CD8-positive, alpha-beta memory T cell (primary cell): Measurements from ENCODE around the gene ADCY4. TPM values are rescaled to one million over a fixed set of nuclear protein-coding genes. Genes with fewer than 3 reads are reported as not detected.
A peak's percentile ranks its signal among the peaks of the same experiment; 100 is the strongest.

Source experiments
- CTCF ChIA-PET: fragments of 350-600 bp; sonication (Branson Sonifier 250); formaldehyde crosslinking; loops from one replicate; lab custom pipeline; 2021; ENCODE audit warnings: antibody characterized with exemption; lab: Charles Lee
- POLR2A ChIA-PET: fragments of 350-600 bp; sonication (Branson Sonifier 250); formaldehyde crosslinking; loops from one replicate; lab custom pipeline; 2021; ENCODE audit warnings: antibody characterized with exemption; lab: Charles Lee
- DNase-seq, 5 donors: peaks; one replicate each; pipeline versions ENCODE4 v3.0.0 to v3.0.0-alpha.2; 2020 to 2022; ENCODE audit warnings: mixed read lengths in 1 of 5
- H3K27ac ChIP-seq: one replicate; pipeline ENCODE4 v1.7.0; 2013; ENCODE audit warnings: low read depth, mild to moderate bottlenecking, low read length, moderate library complexity
- H3K27me3 ChIP-seq: 2 replicates; pipeline ENCODE4 v1.7.0; 2013; ENCODE audit warnings: low read length, mild to moderate bottlenecking; ENCODE audit not compliant: insufficient read depth, poor library complexity, severe bottlenecking
- H3K36me3 ChIP-seq: 2 replicates; pipeline ENCODE4 v1.7.0; 2013; ENCODE audit warnings: mild to moderate bottlenecking, low read length, moderate library complexity; ENCODE audit not compliant: insufficient read depth
- H3K4me1 ChIP-seq: 2 replicates; pipeline ENCODE4 v1.7.0; 2013; ENCODE audit warnings: mild to moderate bottlenecking, low read length, moderate library complexity; ENCODE audit not compliant: insufficient read depth
- H3K4me3 ChIP-seq: 2 replicates; pipeline ENCODE4 v1.7.0; 2013; ENCODE audit warnings: mild to moderate bottlenecking, low read length
- H3K9me3 ChIP-seq: 2 replicates; pipeline ENCODE4 v1.7.0; 2013; ENCODE audit warnings: mild to moderate bottlenecking, low read length
- H3K27ac Mint-ChIP-seq, 8 donors: one replicate each; pipeline ENCODE4 v1.8.0; 2020 to 2021; ENCODE audit warnings: mixed read lengths in 8 of 8, mild to moderate bottlenecking in 6 of 8, inconsistent platforms in 3 of 8, moderate library complexity in 3 of 8
- H3K27me3 Mint-ChIP-seq, 2 donors: one replicate each; pipeline ENCODE4 v1.8.0; 2020 to 2021; ENCODE audit warnings: mixed read lengths in 2 of 2, mild to moderate bottlenecking in 1 of 2, moderate library complexity in 1 of 2
- H3K36me3 Mint-ChIP-seq, 3 donors: one replicate each; pipeline ENCODE4 v1.8.0; 2020 to 2021; ENCODE audit warnings: mixed read lengths in 3 of 3, inconsistent platforms in 1 of 3, mild to moderate bottlenecking in 1 of 3
- H3K4me1 Mint-ChIP-seq, 3 donors: one replicate each; pipeline ENCODE4 v1.8.0; 2020 to 2021; ENCODE audit warnings: mixed read lengths in 3 of 3, inconsistent platforms in 1 of 3, mild to moderate bottlenecking in 1 of 3
- H3K4me3 Mint-ChIP-seq, 7 donors: one replicate each; pipeline ENCODE4 v1.8.0; 2020 to 2021; ENCODE audit warnings: mixed read lengths in 7 of 7, mild to moderate bottlenecking in 6 of 7, moderate library complexity in 4 of 7, inconsistent platforms in 2 of 7
- H3K9me3 Mint-ChIP-seq, 5 donors: one replicate each; pipeline ENCODE4 v1.8.0; 2020 to 2022; ENCODE audit warnings: mixed read lengths in 5 of 5, mild to moderate bottlenecking in 3 of 5, moderate library complexity in 2 of 5, inconsistent platforms in 1 of 5
- polyA plus RNA-seq: library from polyadenylated mRNA; unstranded; fragments of 300-500 nt; fragmentation: Illumina TruSeq; gene quantifications from one replicate; pipeline ENCODE4 v1.2.3, GENCODE V29; 2021
- total RNA-seq, 2 experiments: library from RNA; stranded (reverse); gene quantifications; one replicate each; pipeline ENCODE4 v1.2.3, GENCODE V29; 2021

ADCY4 gene
- total and polyA plus RNA-seq, 3 experiments from 2014 or later = 0.64 to 1.5 (median 0.84) TPM

DNA sequence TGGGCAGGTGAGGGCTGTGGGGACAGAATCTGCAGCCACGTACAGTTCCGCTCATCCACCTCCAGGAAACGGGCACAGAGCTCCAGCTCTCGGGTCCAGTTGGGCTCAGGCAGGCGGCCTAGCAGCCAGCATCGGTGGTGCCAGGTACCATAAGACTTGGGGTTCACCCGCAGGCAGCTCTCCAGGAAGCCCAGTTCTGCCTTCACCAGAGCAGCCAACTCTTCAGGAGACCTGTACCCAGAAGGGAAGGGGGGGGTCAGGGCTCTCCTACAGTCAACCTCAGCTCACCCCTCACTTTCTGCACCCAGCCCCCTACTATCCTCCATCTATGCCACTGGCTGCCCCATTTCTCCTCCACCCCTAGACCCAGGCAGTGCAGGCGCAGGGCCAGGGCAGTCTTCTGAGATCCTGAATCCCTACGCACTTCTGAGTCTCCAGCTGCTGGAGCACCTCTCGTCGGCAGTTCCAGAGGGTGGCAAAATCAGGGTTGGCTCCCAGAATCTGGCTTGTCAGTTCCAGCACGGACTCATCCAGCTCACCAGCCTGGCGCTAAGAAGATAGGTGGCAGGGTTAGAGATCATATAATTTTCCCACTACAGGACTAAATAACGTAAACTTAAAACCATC is 64.8 kb downstream of the ADCY4 start:
- Histone ChIP-seq H3K27ac (no peak overlapping the region), H3K36me3 (peaks cover 22% of the 10 kb centered on the region), H3K9me3 (no peaks in the 10 kb centered on the region), H3K27me3 (no peaks in the 10 kb centered on the region), H3K4me3 (no peak overlapping the region), H3K4me1 (peaks cover 30% of the 10 kb centered on the region)
- H3K36me3 Mint-ChIP-seq = peaks cover 7 to 52% (median 9%) of the 10 kb centered on the region in 3 donors
- peak in 1 of 5 donors; percentile 46 for DNase-seq
- H3K27ac Mint-ChIP-seq = peak overlapping the region in 7 of 8 donors; percentile 17 to 98 (median 96)
- CTCF ChIA-PET = interaction anchor here (1.0 to 5.4 kb wide), 17 partner anchors 8 to 161 kb away, joined by 3 to 94 read pairs (median 6); partner anchors contain the start of genes CHMP4A, CIDEB, DHRS1 and EMC9
- peaks cover 0 to 5% of the 10 kb centered on the region in 2 donors for H3K27me3 Mint-ChIP-seq
- H3K4me1 Mint-ChIP-seq = peaks cover 37 to 41% (median 39%) of the 10 kb centered on the region in 3 donors
- H3K4me3 Mint-ChIP-seq = peak overlapping the region; percentile 88 to 93 (median 92)
- H3K9me3 Mint-ChIP-seq = no peaks in the 10 kb centered on the region
- POLR2A ChIA-PET = interaction anchor here (0.6 to 2.8 kb wide), 8 partner anchors 13 to 971 kb away, joined by 3 to 28 read pairs (median 8); partner anchors contain the start of genes CHMP4A, DCAF11, LTB4R and NRL

DNA sequence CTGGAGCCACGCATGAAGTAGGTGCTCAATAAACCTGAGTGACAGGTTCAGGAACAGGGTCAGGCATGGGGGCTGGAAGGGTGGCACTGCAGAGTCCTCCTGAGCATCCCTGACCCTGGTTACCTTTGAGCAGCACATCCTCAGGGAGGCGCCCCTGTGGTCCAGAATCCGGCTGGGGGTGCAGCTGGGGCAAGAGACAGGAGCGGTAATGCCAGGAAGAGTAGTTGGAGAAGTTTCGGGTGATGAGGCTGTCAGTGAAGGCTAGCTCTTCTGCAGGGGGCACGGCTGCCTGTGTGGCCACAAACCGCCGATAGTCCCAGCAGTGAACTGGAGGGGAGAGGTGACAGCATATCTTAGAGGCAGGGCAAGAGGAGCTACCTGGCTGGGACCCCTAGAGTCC is 65.5 kb downstream of the ADCY4 start:
- Histone ChIP-seq H3K9me3 (no peaks in the 10 kb centered on the region), H3K27me3 (no peaks in the 10 kb centered on the region), H3K4me3 (no peak overlapping the region), H3K27ac (no peak overlapping the region), H3K36me3 (peaks cover 22% of the 10 kb centered on the region), H3K4me1 (peaks cover 27% of the 10 kb centered on the region)
- DNase-seq = peak in 1 of 5 donors; percentile 33
- Mint-ChIP-seq H3K27me3 (peaks cover 0 to 5% of the 10 kb centered on the region in 2 donors), H3K36me3 (peaks cover 7 to 58% (median 9%) of the 10 kb centered on the region in 3 donors), H3K4me1 (peaks cover 37 to 40% (median 38%) of the 10 kb centered on the region in 3 donors), H3K4me3 (peak overlapping the region in 1 of 7 donors; percentile 25), H3K27ac (peak overlapping the region in 4 of 8 donors; percentile 6 to 57 (median 46)), H3K9me3 (no peaks in the 10 kb centered on the region)
- ChIA-PET CTCF (interaction anchor here (1.1 to 5.4 kb wide), 6 partner anchors 25 to 108 kb away, joined by 4 to 94 read pairs (median 20); partner anchors contain the start of genes CHMP4A, IRF9, LTB4R and LTB4R2), POLR2A (interaction anchor here (0.9 kb wide), 1 partner anchor 27 kb away, joined by 3 read pairs; the partner anchor contains the start of gene TINF2)

Other genes with a start within 250 kb of the ADCY4 start
Only the 30 nearest of the 33 such genes appear.
- 1 to 10 TPM; 1.5 to 1.6 TPM for gene NRL, start 220.1 kb downstream of the ADCY4 start, total RNA-seq
- 1.5 TPM for gene NRL, start 220.1 kb downstream of the ADCY4 start, polyA plus RNA-seq
- 1 to 10 TPM in 1 of 2 experiments, under 1 TPM in 1; 0.58 to 1.1 TPM for gene FITM1, start 204.4 kb downstream of the ADCY4 start, total RNA-seq
- not detected for gene FITM1, start 204.4 kb downstream of the ADCY4 start, polyA plus RNA-seq
- 100 to 1,000 TPM; 343 to 347 TPM for gene PSME1, start 198.9 kb downstream of the ADCY4 start, total RNA-seq
- 1,041 TPM for gene PSME1, start 198.9 kb downstream of the ADCY4 start, polyA plus RNA-seq
- 10 to 100 TPM; 28.1 to 30.2 TPM for gene EMC9, start 193.5 kb downstream of the ADCY4 start, total RNA-seq
- 15.0 TPM for gene EMC9, start 193.5 kb downstream of the ADCY4 start, polyA plus RNA-seq
- gene PSME2, start 188.5 kb downstream of the ADCY4 start, total RNA-seq = 100 to 1,000 TPM; 368 to 376 TPM
- gene PSME2, start 188.5 kb downstream of the ADCY4 start, polyA plus RNA-seq = 534 TPM
- 10 to 100 TPM; 85.9 TPM for gene RNF31, start 187.6 kb downstream of the ADCY4 start, total RNA-seq
- gene RNF31, start 187.6 kb downstream of the ADCY4 start, polyA plus RNA-seq = 71.5 TPM
- 10 to 100 TPM; 62.0 to 68.6 TPM for gene IRF9, start 173.8 kb downstream of the ADCY4 start, total RNA-seq
- gene IRF9, start 173.8 kb downstream of the ADCY4 start, polyA plus RNA-seq = 91.7 TPM
- 10 to 100 TPM; 24.5 to 26.7 TPM for gene REC8, start 163.0 kb downstream of the ADCY4 start, total RNA-seq
- gene REC8, start 163.0 kb downstream of the ADCY4 start, polyA plus RNA-seq = 10.0 TPM
- 100 to 1,000 TPM; 164 to 172 TPM for gene IPO4, start 146.3 kb downstream of the ADCY4 start, total RNA-seq
- 20.9 TPM for gene IPO4, start 146.3 kb downstream of the ADCY4 start, polyA plus RNA-seq
- gene TM9SF1, start 139.6 kb downstream of the ADCY4 start, total RNA-seq = 10 to 100 TPM; 31.3 to 34.0 TPM
- 30.0 TPM for gene TM9SF1, start 139.6 kb downstream of the ADCY4 start, polyA plus RNA-seq
- gene TSSK4, start 129.4 kb downstream of the ADCY4 start, total RNA-seq = under 1 TPM; 0.26 to 0.44 TPM
- 1.2 TPM for gene TSSK4, start 129.4 kb downstream of the ADCY4 start, polyA plus RNA-seq
- 10 to 100 TPM; 86.4 to 87.6 TPM for gene CHMP4A, start 121.6 kb downstream of the ADCY4 start, total RNA-seq
- gene CHMP4A, start 121.6 kb downstream of the ADCY4 start, polyA plus RNA-seq = 159 TPM
- gene MDP1, start 119.0 kb downstream of the ADCY4 start, total RNA-seq = 10 to 100 TPM; 15.5 to 16.2 TPM
- gene MDP1, start 119.0 kb downstream of the ADCY4 start, polyA plus RNA-seq = 25.8 TPM
- 100 to 1,000 TPM; 232 to 240 TPM for gene NEDD8, start 102.7 kb downstream of the ADCY4 start, total RNA-seq
- 364 TPM for gene NEDD8, start 102.7 kb downstream of the ADCY4 start, polyA plus RNA-seq
- gene GMPR2, start 102.1 kb downstream of the ADCY4 start, total RNA-seq = 10 to 100 TPM; 43.6 to 48.6 TPM
- 96.8 TPM for gene GMPR2, start 102.1 kb downstream of the ADCY4 start, polyA plus RNA-seq
- gene TINF2, start 92.4 kb downstream of the ADCY4 start, total RNA-seq = 100 to 1,000 TPM; 101 to 106 TPM
- 161 TPM for gene TINF2, start 92.4 kb downstream of the ADCY4 start, polyA plus RNA-seq
- gene TGM1, start 71.9 kb downstream of the ADCY4 start, total RNA-seq = 1 to 10 TPM; 3.2 to 3.7 TPM
- not detected for gene TGM1, start 71.9 kb downstream of the ADCY4 start, polyA plus RNA-seq
- gene RABGGTA, start 63.5 kb downstream of the ADCY4 start, total RNA-seq = 10 to 100 TPM; 41.0 to 41.8 TPM
- 37.7 TPM for gene RABGGTA, start 63.5 kb downstream of the ADCY4 start, polyA plus RNA-seq
- 1 to 10 TPM; 9.3 to 9.8 TPM for gene DHRS1, start 35.3 kb downstream of the ADCY4 start, total RNA-seq
- 34.8 TPM for gene DHRS1, start 35.3 kb downstream of the ADCY4 start, polyA plus RNA-seq
- gene NOP9, start 35.2 kb downstream of the ADCY4 start, total RNA-seq = 10 to 100 TPM; 44.1 to 47.1 TPM
- 2.1 TPM for gene NOP9, start 35.2 kb downstream of the ADCY4 start, polyA plus RNA-seq
- gene CIDEB, start 27.1 kb downstream of the ADCY4 start, total RNA-seq = 10 to 100 TPM; 12.4 to 12.7 TPM
- 27.5 TPM for gene CIDEB, start 27.1 kb downstream of the ADCY4 start, polyA plus RNA-seq
- 1 to 10 TPM; 8.3 to 8.7 TPM for gene LTB4R2, start 24.9 kb downstream of the ADCY4 start, total RNA-seq
- gene LTB4R2, start 24.9 kb downstream of the ADCY4 start, polyA plus RNA-seq = 2.6 TPM
- gene LTB4R, start 23.6 kb downstream of the ADCY4 start, total RNA-seq = 10 to 100 TPM in 1 of 2 experiments, 1 to 10 TPM in 1; 9.8 to 12.3 TPM
- 10.3 TPM for gene LTB4R, start 23.6 kb downstream of the ADCY4 start, polyA plus RNA-seq
- 10 to 100 TPM; 11.6 to 12.5 TPM for gene RIPK3, start 4.9 kb upstream of the ADCY4 start, total RNA-seq
- gene RIPK3, start 4.9 kb upstream of the ADCY4 start, polyA plus RNA-seq = 15.4 TPM
- gene NFATC4, start 33.1 kb upstream of the ADCY4 start, total RNA-seq = 1 to 10 TPM in 1 of 2 experiments, under 1 TPM in 1; 0.81 to 1.5 TPM
- gene NFATC4, start 33.1 kb upstream of the ADCY4 start, polyA plus RNA-seq = not detected
- gene NYNRIN, start 63.9 kb upstream of the ADCY4 start, total RNA-seq = under 1 TPM; 0.02 to 0.04 TPM
- gene NYNRIN, start 63.9 kb upstream of the ADCY4 start, polyA plus RNA-seq = not detected
- gene CBLN3, start 94.6 kb upstream of the ADCY4 start, total RNA-seq = 1 to 10 TPM; 7.4 to 7.7 TPM
- not detected for gene CBLN3, start 94.6 kb upstream of the ADCY4 start, polyA plus RNA-seq
- gene KHNYN, start 94.9 kb upstream of the ADCY4 start, total RNA-seq = 10 to 100 TPM; 68.8 to 72.3 TPM
- gene KHNYN, start 94.9 kb upstream of the ADCY4 start, polyA plus RNA-seq = 21.1 TPM
- 10 to 100 TPM; 58.1 to 59.6 TPM for gene SDR39U1, start 107.7 kb upstream of the ADCY4 start, total RNA-seq
- gene SDR39U1, start 107.7 kb upstream of the ADCY4 start, polyA plus RNA-seq = 67.7 TPM
- not detected for gene CMA1, start 173.2 kb upstream of the ADCY4 start, total RNA-seq
- gene CMA1, start 173.2 kb upstream of the ADCY4 start, polyA plus RNA-seq = not detected